ENCODE results near the gene ATP1A2.

GRCh38 chr1:160095382-160096105 is 20.0 kb upstream of the ATP1A2 start:
- TF ChIP-seq CTCF (IDR thresholded peaks at IDR 0.05; ENCODE audit: low read depth, low read length, poor library complexity, severe bottlenecking) (no peak), EZH2phosphoT487 (IDR thresholded peaks at IDR 0.05; ENCODE audit: borderline replicate concordance, low read length) (no peak)
